ENCODE data around the gene MRNIP. TPM values are rescaled to one million over a fixed set of nuclear protein-coding genes. Genes with fewer than 3 reads are reported as not detected.
A peak's percentile ranks its signal among the peaks of the same experiment; 100 is the strongest.

The MRNIP gene
- total RNA-seq, 1 experiment from 2014 or later = 31.1 TPM

GRCh38 chr5:179878222-179879002 is 19.8 kb upstream of the MRNIP start:
- no peaks in the 10 kb centered on the region for H3K23me2 ChIP-seq (ENCODE audit: insufficient read length, low read depth, low read length, poor library complexity, severe bottlenecking)
- no peak overlapping the region for H2AK5ac ChIP-seq (ENCODE audit: insufficient read length, low read length)
- H2BK15ac ChIP-seq (ENCODE audit: low read depth, low read length) = no peak overlapping the region
- H2BK120ac ChIP-seq (ENCODE audit: low read depth, low read length, poor library complexity, severe bottlenecking) = no peak overlapping the region
- H2AFZ ChIP-seq (ENCODE audit: low read length) = no peak overlapping the region
- no CpG with 5 or more reads among the region's 26 CpGs for WGBS (ENCODE audit: extremely low coverage, insufficient read length, low lambda C conversion rate)
- no peak overlapping the region for H3K4ac ChIP-seq (ENCODE audit: low read depth, low read length)
- no peak for DNase-seq
- H3K27me3 ChIP-seq (ENCODE audit: insufficient read depth, low read length) = no peaks in the 10 kb centered on the region
- TF ChIP-seq, protein P1, sequence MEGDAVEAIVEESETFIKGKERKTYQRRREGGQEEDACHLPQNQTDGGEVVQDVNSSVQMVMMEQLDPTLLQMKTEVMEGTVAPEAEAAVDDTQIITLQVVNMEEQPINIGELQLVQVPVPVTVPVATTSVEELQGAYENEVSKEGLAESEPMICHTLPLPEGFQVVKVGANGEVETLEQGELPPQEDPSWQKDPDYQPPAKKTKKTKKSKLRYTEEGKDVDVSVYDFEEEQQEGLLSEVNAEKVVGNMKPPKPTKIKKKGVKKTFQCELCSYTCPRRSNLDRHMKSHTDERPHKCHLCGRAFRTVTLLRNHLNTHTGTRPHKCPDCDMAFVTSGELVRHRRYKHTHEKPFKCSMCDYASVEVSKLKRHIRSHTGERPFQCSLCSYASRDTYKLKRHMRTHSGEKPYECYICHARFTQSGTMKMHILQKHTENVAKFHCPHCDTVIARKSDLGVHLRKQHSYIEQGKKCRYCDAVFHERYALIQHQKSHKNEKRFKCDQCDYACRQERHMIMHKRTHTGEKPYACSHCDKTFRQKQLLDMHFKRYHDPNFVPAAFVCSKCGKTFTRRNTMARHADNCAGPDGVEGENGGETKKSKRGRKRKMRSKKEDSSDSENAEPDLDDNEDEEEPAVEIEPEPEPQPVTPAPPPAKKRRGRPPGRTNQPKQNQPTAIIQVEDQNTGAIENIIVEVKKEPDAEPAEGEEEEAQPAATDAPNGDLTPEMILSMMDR (conservative IDR thresholded peaks at IDR 0.05) = 0 out of 3 replicates have a peak, but pooled peaks have one; percentile 9
- H3K27ac ChIP-seq (ENCODE audit: insufficient read length, low read depth, low read length) = no peak overlapping the region
- no peaks in the 10 kb centered on the region for H4K20me1 ChIP-seq (ENCODE audit: control insufficient read depth, insufficient read depth, insufficient read length)
- no peak overlapping the region for H3K56ac ChIP-seq (ENCODE audit: insufficient read length, low read depth, low read length)
- H3K79me2 ChIP-seq (ENCODE audit: insufficient read depth, low read length) = no peaks in the 10 kb centered on the region
- Mint-ChIP-seq H3K36me3 (ENCODE audit: insufficient read depth in 1 of 3, low read depth in 3 of 3) (peaks cover 16 to 42% (median 41%) of the 10 kb centered on the region in 3 experiments), H3K4me3 (no peak overlapping the region), H3K4me1 (no peaks in the 10 kb centered on the region), H3K27ac (no peak overlapping the region), H3K27me3 (ENCODE audit: low read depth) (peaks cover 1% of the 10 kb centered on the region; the same call in 1 of the 2 replicates), H3K9me3 (peaks cover 12 to 14% of the 10 kb centered on the region in 2 experiments)
- H2BK12ac ChIP-seq (ENCODE audit: insufficient read length, low read depth, low read length) = no peak overlapping the region
- H4K91ac ChIP-seq (ENCODE audit: insufficient read length, low read depth, low read length) = no peak overlapping the region
- no peak overlapping the region for H3K4me2 ChIP-seq (ENCODE audit: insufficient read depth, insufficient read length, low read length)
- no peak overlapping the region for H3K9ac ChIP-seq (ENCODE audit: extremely low read depth, insufficient read length, low read length)
- H3K9me3 ChIP-seq (ENCODE audit: control insufficient read depth, low read depth, low read length) = peaks cover 5% of the 10 kb centered on the region
- no peak overlapping the region for H3T11ph ChIP-seq (ENCODE audit: low read length)
- H2BK5ac ChIP-seq (ENCODE audit: insufficient read length, low read length) = no peak overlapping the region
- no peak overlapping the region for H3K18ac ChIP-seq (ENCODE audit: insufficient read length, low read depth, low read length)
- H3K4me1 ChIP-seq (ENCODE audit: insufficient read depth, low read length) = no peaks in the 10 kb centered on the region
- H3K23ac ChIP-seq (ENCODE audit: insufficient read length, low read depth, low read length) = no peak overlapping the region
- no peak overlapping the region for H2BK20ac ChIP-seq (ENCODE audit: low read depth, low read length, poor library complexity, severe bottlenecking)
- H4K5ac ChIP-seq (ENCODE audit: insufficient read length, low read depth, low read length) = no peak overlapping the region
- no peak overlapping the region for H4K8ac ChIP-seq (replicated peaks; ENCODE audit: insufficient read length, low read depth, low read length)
- no peak overlapping the region for H3K14ac ChIP-seq (ENCODE audit: insufficient read depth, low read length)
- H3K79me1 ChIP-seq (ENCODE audit: insufficient read depth, low read depth, low read length, poor library complexity, severe bottlenecking) = no peaks in the 10 kb centered on the region

Measured in H9 (cell line).